ENCODE results near the gene PLXNA4. TPM values are rescaled to one million over a fixed set of nuclear protein-coding genes. Genes with fewer than 3 reads are reported as not detected.

Gene PLXNA4
- total RNA-seq, 2 donors from 2014 or later, result 0.41 to 2.8 TPM

GRCh38 chr7:132581431-132581830 is 5.2 kb upstream of the PLXNA4 start:
- Histone ChIP-seq H3K4me3 (no peak overlapping the region), H3K36me3 (no peaks in the 10 kb centered on the region), H3K27me3 (replicated peaks; ENCODE audit: insufficient read depth) (no peaks in the 10 kb centered on the region), H3K4me1 (replicated peaks) (no peaks in the 10 kb centered on the region), H3K27ac (no peak overlapping the region), H3K9me3 (no peaks in the 10 kb centered on the region)
- no peak for TF ChIP-seq POLR2AphosphoS5 (IDR thresholded peaks at IDR 0.05)
- TF ChIP-seq CTCF (IDR thresholded peaks at IDR 0.05), result no peak
- no peak for TF ChIP-seq POLR2A (IDR thresholded peaks at IDR 0.05)
- intact Hi-C loops (cut with DNase I), result loop anchor here (5.0 kb wide), 2 partner anchors 634 to 894 kb away; no protein-coding TSS in a partner anchor
- no peak for DNase-seq (ENCODE audit: low spot score)
- 96% methylated on average over 4 of the region's 4 CpGs for WGBS

- intact Hi-C loops (cut with DNase I), result loop anchor here (1.0 to 5.0 kb wide), 3 partner anchors 262 to 894 kb away; no protein-coding TSS in a partner anchor
- Histone ChIP-seq H3K36me3 (no peaks in the 10 kb centered on the region), H3K4me1 (replicated peaks) (peaks cover under 1% of the 10 kb centered on the region), H3K27me3 (replicated peaks; ENCODE audit: insufficient read depth) (no peaks in the 10 kb centered on the region), H3K27ac (no peak overlapping the region), H3K9me3 (no peaks in the 10 kb centered on the region), H3K4me3 (no peak overlapping the region)
- no peak for TF ChIP-seq POLR2A (IDR thresholded peaks at IDR 0.05)
- peak; percentile 68 to 84 (median 76) for TF ChIP-seq CTCF (IDR thresholded peaks at IDR 0.05)
- DNase-seq (ENCODE audit: low spot score), result peak; percentile 76
- WGBS, result 19% methylated on average over 4 of the region's 4 CpGs
Measured at GRCh38 chr7:132580717-132581285, 4.5 kb upstream of the PLXNA4 start.

- intact Hi-C loops (cut with DNase I), result loop anchor here (1.0 to 5.0 kb wide), 3 partner anchors 261 to 893 kb away; no protein-coding TSS in a partner anchor
- WGBS, result 38% methylated on average over 1 of the region's 1 CpG
- Histone ChIP-seq H3K27ac (no peak overlapping the region), H3K27me3 (replicated peaks; ENCODE audit: insufficient read depth) (no peaks in the 10 kb centered on the region), H3K9me3 (no peaks in the 10 kb centered on the region), H3K36me3 (no peaks in the 10 kb centered on the region), H3K4me1 (replicated peaks) (peaks cover 4% of the 10 kb centered on the region), H3K4me3 (no peak overlapping the region)
- no peak for DNase-seq (ENCODE audit: low spot score)
- no peak for TF ChIP-seq POLR2A (IDR thresholded peaks at IDR 0.05)
- no peak for TF ChIP-seq CTCF (IDR thresholded peaks at IDR 0.05)
- TF ChIP-seq POLR2AphosphoS5 (IDR thresholded peaks at IDR 0.05), result no peak
Measured at GRCh38 chr7:132580277-132580676, 4.0 kb upstream of the PLXNA4 start.

- Histone ChIP-seq H3K27me3 (replicated peaks; ENCODE audit: insufficient read depth) (no peaks in the 10 kb centered on the region), H3K4me3 (no peak overlapping the region), H3K36me3 (no peaks in the 10 kb centered on the region), H3K27ac (no peak overlapping the region), H3K9me3 (no peaks in the 10 kb centered on the region), H3K4me1 (replicated peaks) (peaks cover 4% of the 10 kb centered on the region)
- TF ChIP-seq CTCF (IDR thresholded peaks at IDR 0.05), result no peak
- TF ChIP-seq POLR2A (IDR thresholded peaks at IDR 0.05), result no peak
- no peak for TF ChIP-seq POLR2AphosphoS5 (IDR thresholded peaks at IDR 0.05)
- DNase-seq (ENCODE audit: low spot score), result no peak
- 90% methylated on average over 10 of the region's 10 CpGs for WGBS
- intact Hi-C loops (cut with DNase I), result no loop called here
Measured at GRCh38 chr7:132579260-132579899, 3.1 kb upstream of the PLXNA4 start.

GRCh38 chr7:132578826-132579225 is 2.6 kb upstream of the PLXNA4 start:
- Histone ChIP-seq H3K36me3 (no peaks in the 10 kb centered on the region), H3K4me3 (no peak overlapping the region), H3K4me1 (replicated peaks) (peaks cover 4% of the 10 kb centered on the region), H3K27ac (no peak overlapping the region), H3K9me3 (no peaks in the 10 kb centered on the region), H3K27me3 (replicated peaks; ENCODE audit: insufficient read depth) (peaks cover 4% of the 10 kb centered on the region)
- no peak for TF ChIP-seq POLR2AphosphoS5 (IDR thresholded peaks at IDR 0.05)
- TF ChIP-seq CTCF (IDR thresholded peaks at IDR 0.05), result no peak
- no peak for TF ChIP-seq POLR2A (IDR thresholded peaks at IDR 0.05)
- WGBS, result 95% methylated on average over 3 of the region's 3 CpGs
- intact Hi-C loops (cut with DNase I), result no loop called here
- DNase-seq (ENCODE audit: low spot score), result no peak

All from prostate gland (tissue), 2 donors.